Measurements from ENCODE around the gene AK3.

AK3 gene

DNA sequence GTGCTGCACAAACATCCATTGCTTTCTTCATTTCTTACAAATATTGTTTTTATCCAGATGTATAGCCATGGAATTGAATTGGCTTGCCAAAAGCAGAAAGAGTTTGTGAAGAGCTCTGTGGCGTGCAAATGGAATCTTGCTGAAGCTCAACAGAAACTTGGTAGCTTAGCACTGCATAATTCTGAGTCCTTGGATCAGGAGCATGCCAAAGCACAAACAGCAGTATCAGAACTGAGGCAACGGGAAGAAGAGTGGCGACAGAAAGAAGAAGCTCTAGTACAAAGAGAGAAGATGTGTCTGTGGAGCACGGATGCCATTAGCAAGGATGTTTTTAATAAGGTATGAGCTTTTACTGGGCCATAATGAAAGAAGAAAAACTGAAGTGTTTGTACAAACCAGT, 56.2 kb downstream of the AK3 start:
- Histone ChIP-seq H3K27ac (ENCODE audit: poor library complexity, severe bottlenecking) (no peak overlapping the region), H3K27me3 (ENCODE audit: insufficient read depth, poor library complexity, severe bottlenecking) (no peaks in the 10 kb centered on the region), H3K4me3 (ENCODE audit: severe bottlenecking) (no peak overlapping the region), H3K4me1 (ENCODE audit: insufficient read depth, poor library complexity, severe bottlenecking) (peaks cover 8% of the 10 kb centered on the region), H3K36me3 (ENCODE audit: low read depth) (peaks cover 53% of the 10 kb centered on the region), H3K9me3 (ENCODE audit: severe bottlenecking) (no peaks in the 10 kb centered on the region)
- DNase-seq (ENCODE audit: low spot score) (no peak), ATAC-seq (ENCODE audit: low read depth) (no peak)
- TF ChIP-seq, protein P1, sequence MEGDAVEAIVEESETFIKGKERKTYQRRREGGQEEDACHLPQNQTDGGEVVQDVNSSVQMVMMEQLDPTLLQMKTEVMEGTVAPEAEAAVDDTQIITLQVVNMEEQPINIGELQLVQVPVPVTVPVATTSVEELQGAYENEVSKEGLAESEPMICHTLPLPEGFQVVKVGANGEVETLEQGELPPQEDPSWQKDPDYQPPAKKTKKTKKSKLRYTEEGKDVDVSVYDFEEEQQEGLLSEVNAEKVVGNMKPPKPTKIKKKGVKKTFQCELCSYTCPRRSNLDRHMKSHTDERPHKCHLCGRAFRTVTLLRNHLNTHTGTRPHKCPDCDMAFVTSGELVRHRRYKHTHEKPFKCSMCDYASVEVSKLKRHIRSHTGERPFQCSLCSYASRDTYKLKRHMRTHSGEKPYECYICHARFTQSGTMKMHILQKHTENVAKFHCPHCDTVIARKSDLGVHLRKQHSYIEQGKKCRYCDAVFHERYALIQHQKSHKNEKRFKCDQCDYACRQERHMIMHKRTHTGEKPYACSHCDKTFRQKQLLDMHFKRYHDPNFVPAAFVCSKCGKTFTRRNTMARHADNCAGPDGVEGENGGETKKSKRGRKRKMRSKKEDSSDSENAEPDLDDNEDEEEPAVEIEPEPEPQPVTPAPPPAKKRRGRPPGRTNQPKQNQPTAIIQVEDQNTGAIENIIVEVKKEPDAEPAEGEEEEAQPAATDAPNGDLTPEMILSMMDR (IDR thresholded peaks at IDR 0.05; ENCODE audit: poor library complexity, severe bottlenecking): no peak

DNA sequence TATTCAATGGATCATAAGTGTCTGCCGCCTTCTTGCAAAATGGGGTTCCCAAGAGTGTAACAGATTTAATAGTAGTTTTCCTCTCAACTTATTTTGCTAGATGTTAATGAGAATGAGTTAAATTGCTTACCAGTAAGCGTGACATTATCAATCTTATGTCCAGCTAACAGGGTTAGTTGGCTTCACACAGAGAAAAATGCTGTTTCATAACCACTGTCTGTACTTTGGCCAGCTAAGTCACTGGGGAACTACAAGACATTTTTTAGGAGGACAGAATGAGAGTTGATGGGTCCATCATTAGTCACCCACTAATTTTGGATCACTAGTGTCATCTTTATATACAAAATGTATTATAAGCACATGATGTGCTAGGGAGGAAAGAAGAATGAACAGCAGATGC, 60.3 kb downstream of the AK3 start:
- peaks cover 17% of the 10 kb centered on the region for H3K4me1 ChIP-seq (ENCODE audit: insufficient read depth, poor library complexity, severe bottlenecking)
- H3K36me3 ChIP-seq (ENCODE audit: low read depth): peaks cover 17% of the 10 kb centered on the region
- TF ChIP-seq, protein P1 (IDR thresholded peaks at IDR 0.05; ENCODE audit: poor library complexity, severe bottlenecking): no peak
- no peaks in the 10 kb centered on the region for H3K9me3 ChIP-seq (ENCODE audit: severe bottlenecking)
- peak overlapping the region; percentile 71 for H3K27ac ChIP-seq (ENCODE audit: poor library complexity, severe bottlenecking)
- ATAC-seq (ENCODE audit: low read depth) (no peak), DNase-seq (ENCODE audit: low spot score) (no peak)
- no peaks in the 10 kb centered on the region for H3K27me3 ChIP-seq (ENCODE audit: insufficient read depth, poor library complexity, severe bottlenecking)
- H3K4me3 ChIP-seq (ENCODE audit: severe bottlenecking): peak overlapping the region; percentile 68

DNA sequence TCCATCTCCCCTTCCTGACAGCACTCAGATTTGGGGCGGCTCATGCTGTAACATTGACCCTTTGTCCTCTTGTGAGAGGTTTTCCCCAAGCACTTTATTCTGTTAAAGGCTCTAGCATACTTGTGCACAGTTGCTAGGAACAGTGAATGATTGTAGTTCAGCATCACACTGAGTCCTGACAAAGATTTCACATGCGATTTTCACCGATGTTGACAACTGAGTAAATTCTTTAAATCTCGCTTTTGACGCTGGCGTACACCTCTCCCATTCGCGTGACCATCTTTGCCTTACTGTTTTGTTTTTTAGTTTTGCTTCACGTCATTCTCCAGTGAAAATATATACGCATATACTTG, 60.9 kb downstream of the AK3 start:
- peaks cover 11% of the 10 kb centered on the region for H3K36me3 ChIP-seq (ENCODE audit: low read depth)

DNA sequence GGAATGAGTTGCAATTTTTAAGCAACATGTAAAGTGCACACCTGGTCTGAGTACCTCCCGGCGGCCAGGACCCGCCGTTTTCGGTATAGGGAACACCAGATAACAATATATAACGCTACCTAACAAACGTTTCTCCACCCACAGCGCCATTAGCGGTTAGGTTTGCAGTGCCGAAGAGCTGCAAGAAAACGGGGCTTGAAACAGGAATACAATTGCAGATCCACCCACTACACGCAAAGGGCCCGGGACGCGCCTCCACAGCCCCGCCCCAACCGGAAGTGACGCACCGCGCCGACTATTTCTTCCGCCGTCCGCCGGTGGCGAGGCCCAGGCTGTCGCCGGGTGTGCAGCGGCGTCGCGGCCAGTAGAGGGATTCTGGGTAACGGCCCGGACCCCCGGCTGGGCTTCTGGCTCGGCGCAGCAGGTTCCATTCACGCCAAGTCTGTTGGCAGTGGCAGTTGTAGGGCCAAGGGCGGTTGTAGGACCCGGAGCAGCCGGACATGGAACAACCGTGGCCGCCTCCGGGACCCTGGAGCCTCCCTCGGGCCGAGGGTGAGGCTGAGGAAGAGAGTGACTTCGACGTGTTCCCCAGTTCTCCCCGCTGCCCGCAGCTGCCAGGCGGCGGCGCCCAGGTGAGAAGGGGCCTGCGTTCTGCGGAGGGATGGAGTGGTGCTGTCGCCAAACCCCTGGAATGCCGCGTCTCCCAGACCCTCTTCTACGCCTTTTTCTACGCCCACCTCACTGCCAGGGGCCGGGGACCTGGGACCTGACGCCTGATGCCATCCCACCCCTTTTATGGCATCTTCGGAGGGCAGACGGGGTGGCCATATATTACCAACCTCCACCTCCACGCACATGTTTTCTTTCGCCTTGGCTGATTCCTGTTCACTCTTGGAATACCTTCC, 61.5 kb downstream of the AK3 start, which contains the start of gene CDC37L1:
TSS of gene CDC37L1 (plus strand) at position 302 of the 905 bp plus-strand sequence. CDS start at position 501, 199 bp downstream.
- Histone ChIP-seq H3K4me1 (ENCODE audit: insufficient read depth, poor library complexity, severe bottlenecking) (peaks cover 21% of the 10 kb centered on the region), H3K27me3 (ENCODE audit: insufficient read depth, poor library complexity, severe bottlenecking) (no peaks in the 10 kb centered on the region), H3K4me3 (ENCODE audit: severe bottlenecking) (peak within 1 kb of the TSS; percentile 68), H3K9me3 (ENCODE audit: severe bottlenecking) (no peaks in the 10 kb centered on the region), H3K27ac (ENCODE audit: poor library complexity, severe bottlenecking) (peak within 1 kb of the TSS; percentile 71), H3K36me3 (ENCODE audit: low read depth) (peaks cover 5% of the 10 kb centered on the region; the same call in 1 of the 2 replicates)
- TF ChIP-seq, protein P1 (IDR thresholded peaks at IDR 0.05; ENCODE audit: poor library complexity, severe bottlenecking): peak; percentile 46
- DNase-seq (ENCODE audit: low spot score): peak; percentile 94
- peak; percentile 88 for ATAC-seq (ENCODE audit: low read depth)

More for the DNA sequence above, 60.9 kb downstream of the AK3 start:
- no peaks in the 10 kb centered on the region for H3K27me3 ChIP-seq (ENCODE audit: insufficient read depth, poor library complexity, severe bottlenecking)
- H3K4me1 ChIP-seq (ENCODE audit: insufficient read depth, poor library complexity, severe bottlenecking): peaks cover 17% of the 10 kb centered on the region
- peak overlapping the region; percentile 71 for H3K27ac ChIP-seq (ENCODE audit: poor library complexity, severe bottlenecking)
- DNase-seq (ENCODE audit: low spot score) (no peak), ATAC-seq (ENCODE audit: low read depth) (no peak)
- H3K4me3 ChIP-seq (ENCODE audit: severe bottlenecking): peak overlapping the region; percentile 68
- TF ChIP-seq, protein P1 (IDR thresholded peaks at IDR 0.05; ENCODE audit: poor library complexity, severe bottlenecking): no peak
- H3K9me3 ChIP-seq (ENCODE audit: severe bottlenecking): no peaks in the 10 kb centered on the region

Data from RWPE2 (cell line).